HEK293T (cell line): ENCODE results near the gene KMT2E.

Experiments used
- ARNT ChIP-seq: fragments of 450-650 bp; IDR thresholded peaks from 2 replicates; pipeline ENCODE4 v1.6.1; 2017; ENCODE audit warnings: mild to moderate bottlenecking
- FOXA1 ChIP-seq: fragments of 450-650 bp; IDR thresholded peaks from 2 replicates; pipeline ENCODE4 v1.6.1; 2016; ENCODE audit warnings: mild to moderate bottlenecking

DNA sequence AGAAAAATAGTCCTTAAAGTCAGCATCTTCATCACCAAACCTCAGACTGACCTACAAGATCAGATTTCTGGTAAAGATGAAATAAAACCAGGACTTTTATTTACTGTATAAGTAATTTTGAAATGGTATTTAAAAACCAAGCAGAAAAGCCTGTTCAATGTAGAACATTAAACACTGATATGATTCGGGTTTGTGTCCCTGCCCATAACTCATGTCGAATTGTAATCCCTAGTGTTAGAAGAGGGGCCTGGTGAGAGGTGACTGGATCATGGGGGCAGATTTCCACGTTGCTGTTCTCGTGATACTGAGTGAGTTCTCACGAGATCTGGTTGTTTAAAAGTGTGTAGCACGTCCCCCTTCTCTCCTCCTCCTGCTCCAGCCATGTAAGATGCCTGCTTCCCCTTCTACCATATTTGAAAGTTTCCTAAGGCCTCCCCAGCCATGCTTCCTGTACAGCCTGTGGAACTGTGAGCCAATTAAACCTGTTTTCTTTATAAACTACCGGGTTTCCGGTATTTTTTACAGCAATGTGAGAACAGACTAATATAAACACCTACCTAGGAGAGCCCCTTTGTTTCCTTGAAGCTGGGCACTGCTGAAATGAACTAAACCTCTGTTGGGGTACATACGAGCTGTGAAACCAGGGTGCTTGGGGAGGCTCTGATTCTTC is 120.1 kb downstream of the KMT2E start:
- TF ChIP-seq ARNT, result no peak
- TF ChIP-seq FOXA1, result no peak
